Nephron (organoid): ENCODE measurements around the gene RPS19BP1.

Source experiments
- H3K27ac Mint-ChIP-seq, 3 experiments: 2 replicates each; pipeline ENCODE4 v1.8.0; 2020; ENCODE audit warnings: mixed read lengths in 3 of 3, mild to moderate bottlenecking in 2 of 3, moderate library complexity in 1 of 3
- H3K27me3 Mint-ChIP-seq: 2 replicates; pipeline ENCODE4 v1.8.0; 2021; ENCODE audit warnings: low read depth, mild to moderate bottlenecking, moderate library complexity, mixed read lengths
- H3K36me3 Mint-ChIP-seq: 2 replicates; pipeline ENCODE4 v1.8.0; 2020; ENCODE audit warnings: low read depth, mixed read lengths
- H3K4me1 Mint-ChIP-seq: 2 replicates; pipeline ENCODE4 v1.8.0; 2020; ENCODE audit warnings: mixed read lengths
- H3K4me3 Mint-ChIP-seq, 3 experiments: 2 replicates each; pipeline ENCODE4 v1.8.0; 2020; ENCODE audit warnings: mild to moderate bottlenecking in 3 of 3, mixed read lengths in 3 of 3, moderate library complexity in 2 of 3
- H3K9me3 Mint-ChIP-seq: 2 replicates; pipeline ENCODE4 v1.8.0; 2020; ENCODE audit warnings: mixed read lengths
- TF ChIP-seq, protein P1 (sequence below), 3 experiments: fragments of 200-600 bp; sonication (generic); IDR thresholded peaks; one replicate each; pipeline ENCODE4 v1.5.0; 2021; ENCODE audit warnings: antibody characterized with exemption in 3 of 3; ENCODE audit not compliant: unreplicated experiment in 3 of 3

The RPS19BP1 gene

DNA sequence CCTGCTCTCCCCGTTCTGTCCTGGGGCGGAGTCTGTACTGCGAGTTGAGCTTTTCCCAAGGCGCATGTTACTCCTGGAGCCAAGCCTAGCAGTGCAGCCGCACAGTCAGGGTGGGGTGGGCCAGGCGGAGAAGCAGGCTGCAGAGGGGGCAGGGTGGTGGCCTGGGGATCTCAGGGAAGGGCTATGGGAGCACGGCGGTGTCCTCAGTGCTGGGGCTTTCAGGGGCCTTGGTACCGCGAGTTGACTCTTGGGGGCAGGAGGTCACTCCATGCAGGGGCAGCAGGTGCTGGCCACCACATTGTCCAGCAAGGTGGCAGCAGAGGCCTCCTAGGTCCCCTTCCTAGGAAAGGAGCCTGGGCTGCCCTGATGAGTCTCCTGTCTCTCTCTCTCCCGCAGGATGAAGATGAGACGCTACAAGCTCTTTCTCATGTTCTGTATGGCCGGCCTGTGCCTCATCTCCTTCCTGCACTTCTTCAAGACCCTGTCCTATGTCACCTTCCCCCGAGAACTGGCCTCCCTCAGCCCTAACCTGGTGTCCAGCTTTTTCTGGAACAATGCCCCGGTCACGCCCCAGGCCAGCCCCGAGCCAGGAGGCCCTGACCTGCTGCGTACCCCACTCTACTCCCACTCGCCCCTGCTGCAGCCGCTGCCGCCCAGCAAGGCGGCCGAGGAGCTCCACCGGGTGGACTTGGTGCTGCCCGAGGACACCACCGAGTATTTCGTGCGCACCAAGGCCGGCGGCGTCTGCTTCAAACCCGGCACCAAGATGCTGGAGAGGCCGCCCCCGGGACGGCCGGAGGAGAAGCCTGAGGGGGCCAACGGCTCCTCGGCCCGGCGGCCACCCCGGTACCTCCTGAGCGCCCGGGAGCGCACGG lies 45.4 kb downstream of the RPS19BP1 start:
- Mint-ChIP-seq H3K36me3 (peaks cover 15% of the 10 kb centered on the region), H3K27me3 (no peaks in the 10 kb centered on the region), H3K4me1 (peaks cover 7% of the 10 kb centered on the region), H3K9me3 (no peaks in the 10 kb centered on the region), H3K4me3 (no peak overlapping the region), H3K27ac (no peak overlapping the region)
- TF ChIP-seq, protein P1, sequence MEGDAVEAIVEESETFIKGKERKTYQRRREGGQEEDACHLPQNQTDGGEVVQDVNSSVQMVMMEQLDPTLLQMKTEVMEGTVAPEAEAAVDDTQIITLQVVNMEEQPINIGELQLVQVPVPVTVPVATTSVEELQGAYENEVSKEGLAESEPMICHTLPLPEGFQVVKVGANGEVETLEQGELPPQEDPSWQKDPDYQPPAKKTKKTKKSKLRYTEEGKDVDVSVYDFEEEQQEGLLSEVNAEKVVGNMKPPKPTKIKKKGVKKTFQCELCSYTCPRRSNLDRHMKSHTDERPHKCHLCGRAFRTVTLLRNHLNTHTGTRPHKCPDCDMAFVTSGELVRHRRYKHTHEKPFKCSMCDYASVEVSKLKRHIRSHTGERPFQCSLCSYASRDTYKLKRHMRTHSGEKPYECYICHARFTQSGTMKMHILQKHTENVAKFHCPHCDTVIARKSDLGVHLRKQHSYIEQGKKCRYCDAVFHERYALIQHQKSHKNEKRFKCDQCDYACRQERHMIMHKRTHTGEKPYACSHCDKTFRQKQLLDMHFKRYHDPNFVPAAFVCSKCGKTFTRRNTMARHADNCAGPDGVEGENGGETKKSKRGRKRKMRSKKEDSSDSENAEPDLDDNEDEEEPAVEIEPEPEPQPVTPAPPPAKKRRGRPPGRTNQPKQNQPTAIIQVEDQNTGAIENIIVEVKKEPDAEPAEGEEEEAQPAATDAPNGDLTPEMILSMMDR (IDR thresholded peaks at IDR 0.05; ENCODE audit: unreplicated experiment in 3 of 3): no peak

DNA sequence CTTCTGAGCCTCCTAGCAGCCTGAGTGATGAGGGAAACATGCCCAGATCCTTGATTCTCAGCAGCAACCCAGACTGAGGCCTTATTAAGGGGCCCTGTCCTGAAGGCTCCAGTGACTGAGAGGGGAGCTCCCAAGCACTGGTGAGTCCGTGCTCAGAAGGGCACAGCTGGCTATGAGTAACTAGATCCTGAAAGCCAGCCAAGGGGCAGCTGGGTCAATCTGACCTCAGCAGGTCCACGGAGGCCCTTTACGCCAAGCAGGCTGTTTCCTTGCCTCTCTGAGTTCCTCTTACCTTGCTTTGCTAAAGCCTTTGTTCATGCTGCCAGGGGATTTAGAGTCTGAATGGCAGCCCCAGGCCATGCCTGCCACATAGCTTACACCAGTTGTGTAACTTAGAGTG lies 49.8 kb downstream of the RPS19BP1 start:
- no peaks in the 10 kb centered on the region for H3K4me1 Mint-ChIP-seq
- TF ChIP-seq, protein P1 (IDR thresholded peaks at IDR 0.05; ENCODE audit: unreplicated experiment in 3 of 3): no peak
- H3K36me3 Mint-ChIP-seq: no peaks in the 10 kb centered on the region
- no peaks in the 10 kb centered on the region for H3K27me3 Mint-ChIP-seq
- H3K9me3 Mint-ChIP-seq: no peaks in the 10 kb centered on the region
- no peak overlapping the region for H3K27ac Mint-ChIP-seq
- no peak overlapping the region for H3K4me3 Mint-ChIP-seq

DNA sequence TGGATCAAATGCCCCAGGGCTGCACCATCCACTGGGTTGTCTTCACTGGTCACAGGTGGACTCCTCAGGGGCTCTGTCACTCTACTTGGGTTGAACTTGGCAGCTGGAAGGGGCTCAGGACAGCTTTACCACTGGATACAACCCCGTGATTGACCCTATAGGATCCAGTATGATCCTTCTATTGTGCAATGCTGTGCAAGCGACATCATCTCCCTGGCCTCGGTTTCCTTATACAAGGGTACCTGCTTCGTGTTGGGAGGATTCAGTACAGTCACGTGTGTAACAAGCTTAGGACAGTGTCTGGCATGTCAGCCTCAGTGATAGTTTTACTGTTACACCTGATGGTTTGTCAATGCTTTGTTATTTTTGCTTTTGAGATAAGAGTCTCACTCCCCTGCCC lies 51.0 kb downstream of the RPS19BP1 start:
- Mint-ChIP-seq H3K9me3 (no peaks in the 10 kb centered on the region), H3K27me3 (no peaks in the 10 kb centered on the region), H3K27ac (no peak overlapping the region), H3K36me3 (no peaks in the 10 kb centered on the region), H3K4me3 (no peak overlapping the region), H3K4me1 (peaks cover 4% of the 10 kb centered on the region)
- TF ChIP-seq, protein P1 (IDR thresholded peaks at IDR 0.05; ENCODE audit: unreplicated experiment in 3 of 3): no peak

DNA sequence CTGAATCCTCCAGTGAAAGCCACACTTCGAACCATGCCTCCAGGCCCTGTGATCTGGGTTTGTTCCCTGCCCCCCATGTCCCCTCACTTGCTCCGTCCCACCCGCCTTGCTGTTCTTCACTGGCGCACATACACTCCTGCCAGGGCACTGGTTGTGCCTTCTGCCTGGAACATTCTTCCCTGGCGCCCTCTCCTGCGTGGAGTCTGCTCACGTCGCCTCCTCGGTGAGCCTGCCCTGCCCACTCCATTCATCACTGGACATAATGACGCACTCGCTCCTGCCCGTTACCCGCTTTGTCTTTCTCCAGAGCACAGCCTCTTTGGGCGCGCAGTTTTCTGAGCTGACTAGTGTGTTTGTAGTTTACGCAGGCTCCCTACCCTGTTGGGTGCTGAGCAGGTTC lies 51.5 kb downstream of the RPS19BP1 start:
- Mint-ChIP-seq H3K4me3 (no peak overlapping the region), H3K36me3 (no peaks in the 10 kb centered on the region), H3K9me3 (no peaks in the 10 kb centered on the region), H3K27me3 (no peaks in the 10 kb centered on the region), H3K4me1 (peaks cover 9% of the 10 kb centered on the region), H3K27ac (peak overlapping the region in 1 of 3 experiments; percentile 70)
- TF ChIP-seq, protein P1 (IDR thresholded peaks at IDR 0.05; ENCODE audit: unreplicated experiment in 3 of 3): no peak

DNA sequence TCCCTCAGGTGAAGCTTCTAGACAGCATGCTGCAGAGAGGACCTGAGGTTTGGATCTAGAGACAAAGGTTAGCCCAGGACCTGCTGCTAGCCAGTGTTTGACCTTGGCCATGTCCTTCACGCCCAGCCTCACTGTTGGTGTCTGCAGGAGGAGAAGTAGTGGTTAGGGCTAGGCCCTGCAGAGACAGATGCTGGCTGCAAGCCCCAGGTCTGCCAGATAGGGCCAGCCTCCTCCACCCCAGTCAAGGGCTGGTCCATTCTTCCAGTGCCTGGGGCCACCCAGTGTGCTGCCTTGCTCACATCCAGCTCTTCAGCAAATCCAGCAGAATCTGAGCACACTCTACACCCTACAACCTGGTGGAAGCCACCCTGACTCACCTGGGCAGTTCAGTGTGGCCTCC lies 52.0 kb downstream of the RPS19BP1 start:
- Mint-ChIP-seq H3K9me3 (no peaks in the 10 kb centered on the region), H3K4me3 (no peak overlapping the region), H3K4me1 (peaks cover 14% of the 10 kb centered on the region), H3K27me3 (no peaks in the 10 kb centered on the region), H3K27ac (no peak overlapping the region), H3K36me3 (no peaks in the 10 kb centered on the region)
- TF ChIP-seq, protein P1 (IDR thresholded peaks at IDR 0.05; ENCODE audit: unreplicated experiment in 3 of 3): no peak

DNA sequence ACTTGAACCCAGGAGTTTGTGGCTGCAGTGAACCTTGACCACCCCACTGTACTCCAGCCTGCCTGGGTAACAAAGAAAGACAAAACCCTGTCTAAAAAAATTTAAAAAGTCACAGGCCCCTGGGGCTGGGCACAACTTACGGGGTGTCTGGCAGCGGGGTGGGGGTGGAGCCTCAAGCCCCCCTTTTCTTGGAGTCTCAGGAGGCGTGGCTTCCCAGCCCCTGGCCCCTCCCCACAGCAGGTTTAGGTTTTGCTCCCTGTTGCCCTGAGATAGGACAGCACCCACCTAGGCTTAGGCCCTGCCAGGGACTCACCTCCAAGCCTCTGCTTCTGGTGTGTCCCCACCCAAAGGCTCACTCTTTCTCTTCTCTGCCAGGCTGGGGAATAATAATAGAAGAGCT lies 53.3 kb downstream of the RPS19BP1 start:
- Mint-ChIP-seq H3K9me3 (no peaks in the 10 kb centered on the region), H3K4me3 (no peak overlapping the region), H3K4me1 (peaks cover 27% of the 10 kb centered on the region), H3K27me3 (no peaks in the 10 kb centered on the region), H3K36me3 (no peaks in the 10 kb centered on the region), H3K27ac (no peak overlapping the region)
- TF ChIP-seq, protein P1 (IDR thresholded peaks at IDR 0.05; ENCODE audit: unreplicated experiment in 3 of 3): no peak
